HG03097 (cell line): ENCODE results near the gene AKAP14.
"Not testable (repeated sequence)": the region's sequence is repeated elsewhere in the genome, so short reads cannot be mapped to it uniquely, and the experiment has no call there.

ENCODE experiments used
- ATAC-seq: cut with Tn5 transposase; IDR thresholded peaks from one replicate; pipeline ENCODE4 v1.9.1; 2021; ENCODE audit not compliant: unreplicated experiment, low FRiP score

AKAP14 gene

GRCh38 chrX:119895843-119896326, at the start of gene AKAP14:
Gene AKAP14 (plus strand): TSS chrX:119895893. CDS start chrX:119903224, 7,331 bp downstream.
- ATAC-seq: no peak

DNA sequence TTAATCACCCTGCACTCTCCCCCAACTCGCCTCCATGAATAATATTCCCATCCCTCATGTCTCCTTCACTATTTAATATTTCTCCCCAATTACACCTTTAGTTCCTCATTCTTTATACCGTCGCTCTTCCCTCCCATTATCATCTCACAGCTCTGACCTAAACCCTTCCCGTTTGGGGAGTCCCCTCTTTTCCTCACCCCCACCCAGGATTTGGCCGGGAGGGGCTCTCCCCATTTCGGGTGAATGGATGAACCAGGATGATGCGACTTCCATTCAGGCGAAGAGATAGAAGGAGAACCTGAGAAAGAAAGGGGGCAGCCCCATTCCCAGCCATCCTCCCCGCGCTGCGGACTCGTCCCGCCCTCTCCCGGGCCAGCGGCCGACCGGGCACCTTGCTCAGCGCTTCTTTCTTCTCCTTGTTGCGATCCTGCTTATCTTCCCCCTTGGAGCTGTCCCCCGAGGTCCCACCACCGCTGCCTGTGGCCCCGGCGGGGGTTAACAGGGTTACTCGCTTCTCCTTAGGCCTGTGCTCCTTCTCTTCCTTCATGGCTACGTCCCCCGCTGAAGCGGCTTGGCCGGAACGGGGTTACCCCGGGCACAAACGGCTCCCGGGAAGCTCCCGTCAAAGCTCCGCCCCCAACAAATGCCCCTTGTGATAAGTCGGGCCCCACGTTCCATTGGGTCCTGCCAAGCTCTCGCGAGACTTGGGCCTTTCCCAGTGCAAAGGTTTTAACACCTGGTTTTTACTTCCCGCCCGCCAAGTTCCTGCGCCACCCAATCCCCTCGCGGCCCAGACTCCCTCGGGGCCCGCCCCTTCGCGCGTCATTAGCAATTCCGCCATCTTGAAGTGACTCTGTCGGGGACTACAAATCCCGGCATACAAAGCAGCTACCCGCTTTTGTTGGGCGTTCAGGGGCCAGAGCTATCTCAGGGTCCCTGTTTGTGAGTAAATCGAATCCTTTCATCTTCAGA, 43.0 kb upstream of the AKAP14 start, which contains the start of gene UPF3B:
TSS of gene UPF3B (minus strand) at position 582 of the 972 bp plus-strand sequence. CDS start at position 547, 35 bp downstream.
- peak; percentile 92 for ATAC-seq

DNA sequence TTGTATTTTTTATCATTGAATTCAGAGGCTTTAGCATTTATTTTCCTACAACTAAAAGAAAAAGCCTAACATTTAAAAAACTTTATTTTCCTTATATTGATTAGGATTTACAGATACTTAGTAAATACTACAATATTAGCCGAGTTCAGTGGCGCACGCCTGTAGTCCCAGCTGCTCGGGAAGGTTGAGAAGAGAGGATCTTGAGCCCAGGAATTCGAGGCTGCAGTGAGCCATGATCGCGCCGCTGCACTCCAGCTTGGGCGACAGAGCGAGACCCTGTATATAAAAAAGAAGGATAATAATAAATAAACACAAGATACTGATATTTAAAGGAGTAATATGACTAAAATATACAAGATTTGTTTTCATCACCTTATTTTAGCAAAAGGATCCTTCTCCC, 42.2 kb upstream of the AKAP14 start:
- no peak for ATAC-seq

GRCh38 chrX:119870626-119871131, 25.0 kb upstream of the AKAP14 start:
- ATAC-seq: peak; percentile 15

GRCh38 chrX:119871245-119871598, 24.5 kb upstream of the AKAP14 start:
- peak; percentile 24 for ATAC-seq

DNA sequence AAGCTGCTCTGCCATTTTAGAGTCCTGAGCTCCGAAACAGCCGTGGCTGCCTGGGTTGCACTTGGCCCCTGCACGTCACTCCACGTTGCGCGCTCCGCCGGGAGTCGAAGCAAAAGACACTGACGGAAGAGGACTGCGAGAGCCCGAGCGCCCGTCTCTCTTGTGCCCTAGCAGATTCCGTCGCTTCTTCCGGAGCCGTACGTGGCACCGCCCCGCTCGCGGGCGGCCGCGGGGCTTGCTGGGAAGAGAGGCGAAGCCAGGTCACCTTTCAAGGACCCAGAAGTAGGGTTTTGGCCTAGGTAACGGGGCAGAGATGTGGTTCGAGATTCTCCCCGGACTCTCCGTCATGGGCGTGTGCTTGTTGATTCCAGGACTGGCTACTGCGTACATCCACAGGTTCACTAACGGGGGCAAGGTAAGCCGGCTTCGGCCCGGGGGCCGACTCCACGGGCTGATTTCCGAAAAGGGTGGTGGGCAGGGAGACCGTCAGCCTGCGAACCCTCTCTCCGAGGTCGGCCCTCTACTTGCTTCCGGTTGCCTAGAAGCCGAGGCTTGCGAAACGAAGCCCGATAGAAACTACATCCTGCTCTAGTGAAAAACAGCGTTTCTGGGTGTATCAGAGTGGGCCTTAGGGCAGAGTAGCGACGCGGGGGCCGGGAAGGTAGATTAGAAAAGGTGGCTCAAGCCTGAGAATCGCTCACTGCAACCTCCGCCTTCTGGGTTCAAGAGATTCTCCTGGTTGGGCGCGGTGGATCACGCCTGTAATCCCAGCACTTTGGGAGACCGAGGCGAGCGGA, 23.9 kb upstream of the AKAP14 start, which contains the start of the genes NDUFA1 and RNF113A:
TSS of gene NDUFA1 (plus strand) at position 234 of the 797 bp plus-strand sequence. CDS start at position 314, 80 bp downstream.
TSS of gene RNF113A (minus strand) at position 135 of the 797 bp plus-strand sequence. CDS start at position 15, 120 bp downstream.
- peak; percentile 84 for ATAC-seq

GRCh38 chrX:119878740-119879139, 17.0 kb upstream of the AKAP14 start:
- no peak for ATAC-seq

DNA sequence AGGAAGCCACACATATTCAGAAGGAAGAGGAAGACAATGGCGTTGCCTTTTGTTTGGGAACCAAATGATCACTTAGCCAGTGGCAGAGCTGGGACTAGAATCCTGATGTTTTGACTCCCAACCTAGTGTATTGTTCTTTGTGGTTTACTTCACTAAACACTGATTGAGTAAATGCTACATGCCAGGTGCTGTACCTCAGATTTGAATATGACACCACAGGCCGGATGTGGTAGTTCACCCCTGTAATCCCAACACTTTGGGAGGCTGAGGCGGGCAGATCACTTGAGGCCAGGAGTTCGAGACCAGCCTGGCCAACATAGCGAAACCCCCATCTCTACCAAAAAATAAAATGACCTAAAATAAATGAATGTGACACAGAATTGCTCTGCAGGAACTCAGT, 15.6 kb upstream of the AKAP14 start:
- ATAC-seq: no peak

DNA sequence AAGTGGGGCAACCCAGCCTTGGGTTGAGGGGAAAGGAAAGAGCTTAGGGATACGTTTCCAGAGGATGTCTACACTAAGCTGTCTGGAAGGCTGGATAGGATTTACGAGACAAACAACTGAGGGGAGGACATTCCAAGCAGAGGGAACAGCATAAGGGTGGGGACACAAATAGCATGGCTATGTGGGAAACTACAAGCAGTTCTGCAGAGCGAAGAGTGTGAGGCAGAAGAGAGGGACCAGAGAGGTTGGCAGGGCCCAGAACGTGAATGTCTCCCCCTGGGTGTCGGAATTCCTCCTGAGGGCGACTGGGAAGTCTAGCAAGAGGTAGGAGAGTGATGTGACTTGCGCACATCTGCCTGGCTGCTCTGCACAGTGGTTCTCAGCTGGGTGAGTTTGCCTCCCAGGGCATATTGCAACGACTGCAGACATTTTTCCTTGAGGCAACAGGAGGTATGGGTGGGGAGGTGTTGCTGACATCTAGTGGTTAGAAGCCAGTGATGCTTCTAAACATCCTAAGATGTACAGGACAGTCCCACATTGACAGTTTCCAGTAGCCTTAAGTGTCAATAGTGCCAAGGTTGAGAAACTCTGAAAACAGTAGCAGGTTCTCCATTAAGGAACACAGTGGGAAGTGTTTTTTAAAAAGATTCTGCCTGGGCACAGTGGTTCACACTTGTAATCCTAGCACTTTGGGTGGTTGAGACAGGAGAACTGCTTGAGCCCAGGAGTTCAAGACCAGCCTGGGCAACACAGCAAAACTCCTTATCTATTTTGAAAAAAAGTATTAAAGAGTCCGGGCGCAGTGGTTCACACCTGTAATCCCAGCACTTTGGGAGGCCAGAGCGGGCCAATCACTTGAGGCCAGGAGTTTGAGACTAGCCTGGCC, 14.9 kb upstream of the AKAP14 start:
- ATAC-seq: peak; percentile 81

DNA sequence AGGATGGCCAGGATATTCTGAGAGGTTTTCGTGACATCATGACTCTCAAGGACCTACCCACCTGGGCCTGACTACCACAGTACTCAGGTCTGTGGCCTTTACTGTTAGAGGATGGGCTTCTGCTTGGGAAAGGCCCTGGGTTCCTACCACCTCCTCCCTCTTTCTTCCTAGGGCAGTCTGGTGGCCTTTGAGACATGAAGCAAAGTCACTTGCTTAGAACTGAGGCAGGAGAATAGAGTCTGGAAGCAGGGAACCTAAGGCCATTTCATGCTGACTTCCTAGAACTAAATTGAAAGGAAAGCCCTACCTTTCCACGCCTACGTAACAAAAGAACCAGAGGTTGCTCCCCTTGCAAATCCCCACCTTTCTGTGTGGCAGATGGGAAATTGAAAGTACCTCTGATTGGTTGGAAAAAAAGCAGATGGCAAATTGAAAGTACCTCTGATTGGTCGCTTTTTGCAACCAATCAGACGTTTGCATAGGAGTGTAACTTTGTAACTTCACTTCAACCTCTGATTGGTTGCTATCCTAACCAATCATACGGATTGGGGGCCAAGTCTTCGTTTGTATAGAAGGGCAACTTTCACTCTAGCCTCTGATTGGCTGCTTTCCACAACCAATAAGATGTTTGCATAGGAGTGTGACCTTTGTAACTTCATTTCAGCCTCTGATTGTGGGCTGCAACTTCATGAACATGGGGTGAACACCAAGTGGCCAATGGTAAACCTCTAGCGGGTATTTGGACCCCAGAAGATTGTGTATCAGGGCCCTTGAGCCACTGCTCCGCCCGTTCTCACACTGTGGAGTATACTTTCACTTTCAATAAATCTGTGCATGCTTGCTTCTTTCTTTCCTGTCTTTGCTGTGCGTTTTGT, 9.9 kb upstream of the AKAP14 start:
- no peak for ATAC-seq

- no peak for ATAC-seq
Measured at GRCh38 chrX:119887721-119888425, 7.8 kb upstream of the AKAP14 start.

DNA sequence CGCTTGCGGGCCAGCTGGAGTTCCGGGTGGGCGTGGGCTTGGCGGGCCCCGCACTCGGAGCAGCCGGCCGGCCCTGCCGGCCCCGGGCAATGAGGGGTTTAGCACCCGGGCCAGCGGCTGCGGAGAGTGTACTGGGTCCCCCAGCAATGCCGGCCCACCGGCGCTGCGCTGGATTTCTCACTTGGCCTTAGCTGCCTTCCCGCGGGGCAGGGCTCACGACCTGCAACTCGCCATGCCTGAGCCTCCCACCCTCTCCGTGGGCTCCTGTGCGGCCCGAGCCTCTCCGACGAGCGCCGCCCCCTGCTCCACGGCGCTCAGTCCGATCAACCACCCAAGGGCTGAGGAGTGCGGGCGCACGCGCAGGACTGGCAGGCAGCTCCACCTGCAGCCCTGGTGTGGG, 5.1 kb upstream of the AKAP14 start:
- ATAC-seq: not testable (repeated sequence)

- ATAC-seq: not testable (repeated sequence)
Measured at GRCh38 chrX:119891961-119892692, 3.6 kb upstream of the AKAP14 start.

DNA sequence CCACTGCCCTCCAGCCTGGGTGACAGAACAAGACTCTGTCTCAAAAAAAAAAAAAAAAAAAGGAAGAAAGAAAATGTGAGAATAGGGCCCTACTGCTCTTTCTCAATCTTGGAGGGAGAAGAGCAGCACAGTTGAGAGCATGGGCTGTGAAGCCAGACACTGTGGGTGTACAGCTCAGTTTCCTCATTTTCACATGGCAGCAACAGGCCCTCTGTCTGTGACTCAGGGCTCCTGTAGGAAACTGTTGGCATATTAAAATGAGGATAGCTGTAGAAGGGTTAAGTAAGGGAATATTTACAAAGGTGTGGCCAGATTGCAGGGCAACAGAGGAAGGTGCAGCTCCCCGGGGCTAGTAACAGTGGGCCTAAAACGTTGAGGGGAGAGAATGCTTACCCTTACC, 3.4 kb downstream of the AKAP14 start:
- ATAC-seq: no peak

GRCh38 chrX:119900976-119901375, 5.3 kb downstream of the AKAP14 start:
- no peak for ATAC-seq

- no peak for ATAC-seq
Measured at GRCh38 chrX:119916310-119916709, 20.6 kb downstream of the AKAP14 start.

- ATAC-seq: no peak
Measured at GRCh38 chrX:119917877-119918276, 22.2 kb downstream of the AKAP14 start.
